Activated naive CD4-positive, alpha-beta T cell treated with anti-CD3 and anti-CD28 coated beads for 36 hours (primary cell): ENCODE results near the gene UGT1A1. TPM values are rescaled to one million over a fixed set of nuclear protein-coding genes. Genes with fewer than 3 reads are reported as not detected.

Experiments
- CTCF ChIA-PET: fragments of 350-600 bp; sonication (Branson Sonifier 250); formaldehyde crosslinking; loops from one replicate; lab custom pipeline; 2021; ENCODE audit warnings: antibody characterized with exemption; lab: Charles Lee
- DNase-seq: peaks from one replicate; pipeline ENCODE4 v3.0.0-alpha.2; 2020
- H3K27ac Mint-ChIP-seq: one replicate; pipeline ENCODE4 v1.8.0; 2021; ENCODE audit warnings: mild to moderate bottlenecking, mixed read lengths
- H3K27me3 Mint-ChIP-seq: one replicate; pipeline ENCODE4 v1.8.0; 2021; ENCODE audit warnings: low read depth, mixed read lengths
- H3K36me3 Mint-ChIP-seq: one replicate; pipeline ENCODE4 v1.8.0; 2021; ENCODE audit warnings: low read depth, mixed read lengths
- H3K4me1 Mint-ChIP-seq: one replicate; pipeline ENCODE4 v1.8.0; 2021; ENCODE audit warnings: low read depth, mixed read lengths
- H3K4me3 Mint-ChIP-seq: one replicate; pipeline ENCODE4 v1.8.0; 2021; ENCODE audit warnings: mild to moderate bottlenecking, moderate library complexity, mixed read lengths
- H3K9me3 Mint-ChIP-seq: one replicate; pipeline ENCODE4 v1.8.0; 2021; ENCODE audit warnings: mixed read lengths
- intact Hi-C: fragments of 100-400 bp; cut with micrococcal nuclease; formaldehyde crosslinking; loops from one replicate; pipeline ENCODE4 v1.15.1; 2023
- total RNA-seq, 2 experiments: library from RNA; stranded (reverse); gene quantifications; one replicate each; pipeline ENCODE4 v1.2.3, GENCODE V29; 2021

The UGT1A1 gene
- total RNA-seq, 2 experiments from 2014 or later, result not detected

- intact Hi-C loops, result no loop called here
- CTCF ChIA-PET, result interaction anchor here (0.6 kb wide), 1 partner anchor 457 kb away, joined by 3 read pairs; no protein-coding TSS in a partner anchor
- Mint-ChIP-seq H3K9me3 (no peaks in the 10 kb centered on the region), H3K4me1 (no peaks in the 10 kb centered on the region), H3K4me3 (no peak overlapping the region), H3K27me3 (peaks cover 11% of the 10 kb centered on the region), H3K27ac (no peak overlapping the region), H3K36me3 (no peaks in the 10 kb centered on the region)
- no peak for DNase-seq
Measured at GRCh38 chr2:233766416-233766815, 6.3 kb downstream of the UGT1A1 start.

DNA sequence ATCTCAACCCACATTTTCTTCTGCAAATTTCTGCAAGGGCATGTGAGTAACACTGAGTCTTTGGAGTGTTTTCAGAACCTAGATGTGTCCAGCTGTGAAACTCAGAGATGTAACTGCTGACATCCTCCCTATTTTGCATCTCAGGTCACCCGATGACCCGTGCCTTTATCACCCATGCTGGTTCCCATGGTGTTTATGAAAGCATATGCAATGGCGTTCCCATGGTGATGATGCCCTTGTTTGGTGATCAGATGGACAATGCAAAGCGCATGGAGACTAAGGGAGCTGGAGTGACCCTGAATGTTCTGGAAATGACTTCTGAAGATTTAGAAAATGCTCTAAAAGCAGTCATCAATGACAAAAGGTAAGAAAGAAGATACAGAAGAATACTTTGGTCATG is 8.0 kb downstream of the UGT1A1 start:
- H3K36me3 Mint-ChIP-seq, result no peaks in the 10 kb centered on the region
- no peak for DNase-seq
- intact Hi-C loops, result no loop called here
- CTCF ChIA-PET, result no interaction called here
- H3K9me3 Mint-ChIP-seq, result no peaks in the 10 kb centered on the region
- H3K27ac Mint-ChIP-seq, result no peak overlapping the region
- no peak overlapping the region for H3K4me3 Mint-ChIP-seq
- peaks cover 11% of the 10 kb centered on the region for H3K27me3 Mint-ChIP-seq
- no peaks in the 10 kb centered on the region for H3K4me1 Mint-ChIP-seq

DNA sequence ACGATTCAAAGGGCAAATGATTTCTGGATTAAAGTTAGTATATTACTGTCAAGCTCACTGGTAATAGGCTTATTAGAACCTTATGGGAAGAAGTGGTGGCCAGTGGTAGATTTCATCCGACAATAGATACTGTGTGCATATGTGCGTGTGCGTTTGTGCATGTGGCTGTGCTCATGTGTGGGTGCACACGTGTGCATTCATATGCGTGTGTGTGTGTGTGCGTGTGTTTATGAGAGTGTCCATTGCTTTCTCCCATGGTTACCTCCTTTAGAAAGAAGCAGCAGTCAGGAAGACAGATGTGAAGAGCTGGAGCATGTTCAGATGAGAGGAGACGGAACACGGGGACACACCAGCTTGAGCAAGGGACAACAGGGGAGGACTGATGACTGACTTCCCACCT is 9.2 kb downstream of the UGT1A1 start:
- no peaks in the 10 kb centered on the region for H3K4me1 Mint-ChIP-seq
- CTCF ChIA-PET, result no interaction called here
- no peak overlapping the region for H3K27ac Mint-ChIP-seq
- H3K36me3 Mint-ChIP-seq, result no peaks in the 10 kb centered on the region
- intact Hi-C loops, result no loop called here
- H3K27me3 Mint-ChIP-seq, result peaks cover 11% of the 10 kb centered on the region
- DNase-seq, result no peak
- H3K9me3 Mint-ChIP-seq, result no peaks in the 10 kb centered on the region
- no peak overlapping the region for H3K4me3 Mint-ChIP-seq

DNA sequence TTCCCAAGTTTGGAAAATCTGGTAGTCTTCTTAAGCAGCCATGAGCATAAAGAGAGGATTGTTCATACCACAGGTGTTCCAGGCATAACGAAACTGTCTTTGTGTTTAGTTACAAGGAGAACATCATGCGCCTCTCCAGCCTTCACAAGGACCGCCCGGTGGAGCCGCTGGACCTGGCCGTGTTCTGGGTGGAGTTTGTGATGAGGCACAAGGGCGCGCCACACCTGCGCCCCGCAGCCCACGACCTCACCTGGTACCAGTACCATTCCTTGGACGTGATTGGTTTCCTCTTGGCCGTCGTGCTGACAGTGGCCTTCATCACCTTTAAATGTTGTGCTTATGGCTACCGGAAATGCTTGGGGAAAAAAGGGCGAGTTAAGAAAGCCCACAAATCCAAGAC is 12.1 kb downstream of the UGT1A1 start:
- Mint-ChIP-seq H3K4me3 (no peak overlapping the region), H3K27ac (no peak overlapping the region), H3K9me3 (peaks cover 7% of the 10 kb centered on the region), H3K27me3 (peaks cover 10% of the 10 kb centered on the region), H3K4me1 (no peaks in the 10 kb centered on the region), H3K36me3 (no peaks in the 10 kb centered on the region)
- DNase-seq, result no peak
- CTCF ChIA-PET, result no interaction called here
- intact Hi-C loops, result no loop called here

- Mint-ChIP-seq H3K9me3 (peaks cover 9% of the 10 kb centered on the region), H3K27ac (no peak overlapping the region), H3K36me3 (no peaks in the 10 kb centered on the region), H3K4me1 (no peaks in the 10 kb centered on the region), H3K27me3 (peaks cover 7% of the 10 kb centered on the region), H3K4me3 (no peak overlapping the region)
- no peak for DNase-seq
- CTCF ChIA-PET, result no interaction called here
- intact Hi-C loops, result no loop called here
Measured at GRCh38 chr2:233772583-233772982, 12.5 kb downstream of the UGT1A1 start.

GRCh38 chr2:233773854-233774253 is 13.8 kb downstream of the UGT1A1 start:
- intact Hi-C loops, result no loop called here
- no peak for DNase-seq
- Mint-ChIP-seq H3K36me3 (no peaks in the 10 kb centered on the region), H3K4me1 (no peaks in the 10 kb centered on the region), H3K4me3 (no peak overlapping the region), H3K27ac (no peak overlapping the region), H3K9me3 (peaks cover 9% of the 10 kb centered on the region), H3K27me3 (peaks cover 5% of the 10 kb centered on the region)
- CTCF ChIA-PET, result interaction anchor here (0.6 kb wide), 1 partner anchor 1520 kb away, joined by 4 read pairs; no protein-coding TSS in a partner anchor

DNA sequence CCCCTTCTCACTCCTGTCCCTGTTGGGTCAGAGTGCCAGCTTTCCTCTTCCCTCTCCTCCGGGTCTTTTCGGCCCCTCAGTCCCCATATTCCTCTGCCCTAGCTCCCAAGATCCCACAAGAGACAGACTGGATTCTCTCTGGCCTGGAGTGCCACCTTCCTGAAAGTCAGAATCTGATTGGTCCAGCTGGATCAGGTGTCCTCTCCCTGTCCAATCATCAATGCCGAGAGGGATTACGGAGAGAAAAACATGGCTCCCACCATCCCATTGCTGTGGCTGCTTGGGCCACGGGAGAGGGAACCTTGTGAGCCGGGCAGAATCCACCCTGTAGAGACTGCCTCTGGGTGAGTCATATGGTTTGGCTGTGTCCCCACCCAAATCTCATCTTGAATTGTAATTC is 15.3 kb downstream of the UGT1A1 start:
- DNase-seq, result no peak
- no peaks in the 10 kb centered on the region for H3K4me1 Mint-ChIP-seq
- peaks cover 3% of the 10 kb centered on the region for H3K27me3 Mint-ChIP-seq
- no peak overlapping the region for H3K4me3 Mint-ChIP-seq
- H3K9me3 Mint-ChIP-seq, result peaks cover 9% of the 10 kb centered on the region
- no peak overlapping the region for H3K27ac Mint-ChIP-seq
- intact Hi-C loops, result no loop called here
- no peaks in the 10 kb centered on the region for H3K36me3 Mint-ChIP-seq
- CTCF ChIA-PET, result no interaction called here

DNA sequence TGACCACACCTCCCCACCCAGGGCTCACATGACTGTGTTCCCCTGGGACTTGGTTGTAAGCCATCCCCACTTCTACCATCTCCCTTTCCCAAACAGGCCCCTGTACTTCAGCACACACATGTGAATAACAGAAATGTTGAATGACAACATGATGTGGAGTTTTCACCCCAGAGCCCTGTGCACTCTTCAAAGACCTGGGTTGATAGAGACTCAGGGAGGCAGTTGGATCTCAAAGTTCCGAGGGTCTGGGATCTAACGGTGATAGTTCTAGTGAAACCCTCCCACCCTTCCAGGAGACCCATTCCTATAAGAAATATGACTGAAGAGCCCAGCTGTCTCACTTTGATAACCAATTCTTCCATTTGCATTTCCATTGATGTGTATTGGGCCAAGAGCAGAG is 18.0 kb downstream of the UGT1A1 start, which contains the start of gene MROH2A:
Gene MROH2A (plus strand): TSS at position 301 of the 400 bp plus-strand sequence. CDS start 1,029 bp downstream, outside the sequence.
- CTCF ChIA-PET, result no interaction called here

DNA sequence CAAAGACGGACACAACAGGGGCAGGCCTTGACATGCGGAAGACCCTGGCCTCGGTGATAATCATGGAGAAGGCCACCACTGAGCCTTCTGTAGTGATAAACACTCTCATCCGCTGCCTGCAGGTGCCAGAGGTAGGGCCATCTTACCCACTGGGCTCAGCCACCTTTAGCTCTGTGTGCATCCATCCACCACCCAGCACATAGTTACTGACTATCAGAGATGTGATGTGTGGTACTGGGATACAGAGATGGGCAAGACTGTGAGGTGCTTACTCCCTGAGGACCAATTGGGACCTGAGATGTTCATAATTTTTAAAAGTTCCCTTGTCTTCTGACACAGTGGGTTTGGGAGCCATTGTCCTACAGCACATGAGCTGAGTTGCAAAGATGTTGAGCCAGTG is 19.7 kb downstream of the UGT1A1 start:
- peaks cover 7% of the 10 kb centered on the region for H3K27me3 Mint-ChIP-seq

More for the DNA sequence above, 18.0 kb downstream of the UGT1A1 start, which contains the start of gene MROH2A:
- DNase-seq, result no peak
- H3K9me3 Mint-ChIP-seq, result peaks cover 9% of the 10 kb centered on the region
- peaks cover 7% of the 10 kb centered on the region for H3K27me3 Mint-ChIP-seq
- intact Hi-C loops, result no loop called here
- H3K4me3 Mint-ChIP-seq, result no peak within 1 kb of the TSS
- no peaks in the 10 kb centered on the region for H3K4me1 Mint-ChIP-seq
- H3K36me3 Mint-ChIP-seq, result no peaks in the 10 kb centered on the region
- no peak within 1 kb of the TSS for H3K27ac Mint-ChIP-seq

GRCh38 chr2:233780771-233781170 is 20.7 kb downstream of the UGT1A1 start:
- Mint-ChIP-seq H3K36me3 (no peaks in the 10 kb centered on the region), H3K9me3 (peaks cover 9% of the 10 kb centered on the region), H3K4me1 (no peaks in the 10 kb centered on the region), H3K27ac (no peak overlapping the region), H3K27me3 (peaks cover 6% of the 10 kb centered on the region), H3K4me3 (no peak overlapping the region)
- no peak for DNase-seq
- CTCF ChIA-PET, result no interaction called here
- intact Hi-C loops, result no loop called here

More for the DNA sequence above, 19.7 kb downstream of the UGT1A1 start:
- no peak overlapping the region for H3K27ac Mint-ChIP-seq
- CTCF ChIA-PET, result no interaction called here
- H3K4me1 Mint-ChIP-seq, result no peaks in the 10 kb centered on the region
- intact Hi-C loops, result no loop called here
- DNase-seq, result no peak
- H3K9me3 Mint-ChIP-seq, result peaks cover 9% of the 10 kb centered on the region
- no peak overlapping the region for H3K4me3 Mint-ChIP-seq
- no peaks in the 10 kb centered on the region for H3K36me3 Mint-ChIP-seq

DNA sequence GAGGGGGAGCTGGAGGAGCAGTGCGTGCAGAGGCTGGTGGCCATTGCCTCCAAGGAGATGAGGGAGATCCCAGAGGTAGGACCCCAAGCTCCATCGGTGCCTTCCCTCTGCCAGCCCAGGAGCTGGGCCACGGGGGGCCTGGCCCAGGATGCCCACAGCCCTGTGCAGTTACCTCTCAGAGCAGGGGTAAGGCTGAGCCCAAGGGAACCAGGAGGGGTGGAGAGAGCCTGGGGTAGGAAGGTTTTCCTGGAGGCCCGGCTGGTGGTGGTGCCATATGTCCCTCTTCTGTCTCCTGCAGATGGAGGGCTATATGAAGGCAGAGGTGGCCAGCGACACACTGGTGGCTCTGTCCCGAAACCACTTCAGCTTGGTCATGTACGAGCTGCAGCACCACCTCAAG is 29.5 kb downstream of the UGT1A1 start:
- H3K9me3 Mint-ChIP-seq, result peaks cover 7% of the 10 kb centered on the region
- intact Hi-C loops, result no loop called here
- H3K4me1 Mint-ChIP-seq, result no peaks in the 10 kb centered on the region
- H3K27me3 Mint-ChIP-seq, result peaks cover 6% of the 10 kb centered on the region
- H3K4me3 Mint-ChIP-seq, result no peak overlapping the region
- CTCF ChIA-PET, result no interaction called here
- H3K27ac Mint-ChIP-seq, result no peak overlapping the region
- H3K36me3 Mint-ChIP-seq, result no peaks in the 10 kb centered on the region
- DNase-seq, result no peak

GRCh38 chr2:233791151-233791882 is 31.2 kb downstream of the UGT1A1 start:
- intact Hi-C loops, result no loop called here
- H3K4me3 Mint-ChIP-seq, result no peak overlapping the region
- CTCF ChIA-PET, result interaction anchor here (1.3 kb wide), 1 partner anchor 80 kb away, joined by 3 read pairs; no protein-coding TSS in a partner anchor
- H3K27me3 Mint-ChIP-seq, result no peaks in the 10 kb centered on the region
- H3K4me1 Mint-ChIP-seq, result no peaks in the 10 kb centered on the region
- H3K27ac Mint-ChIP-seq, result no peak overlapping the region
- no peaks in the 10 kb centered on the region for H3K36me3 Mint-ChIP-seq
- DNase-seq, result no peak
- peaks cover 1% of the 10 kb centered on the region for H3K9me3 Mint-ChIP-seq

DNA sequence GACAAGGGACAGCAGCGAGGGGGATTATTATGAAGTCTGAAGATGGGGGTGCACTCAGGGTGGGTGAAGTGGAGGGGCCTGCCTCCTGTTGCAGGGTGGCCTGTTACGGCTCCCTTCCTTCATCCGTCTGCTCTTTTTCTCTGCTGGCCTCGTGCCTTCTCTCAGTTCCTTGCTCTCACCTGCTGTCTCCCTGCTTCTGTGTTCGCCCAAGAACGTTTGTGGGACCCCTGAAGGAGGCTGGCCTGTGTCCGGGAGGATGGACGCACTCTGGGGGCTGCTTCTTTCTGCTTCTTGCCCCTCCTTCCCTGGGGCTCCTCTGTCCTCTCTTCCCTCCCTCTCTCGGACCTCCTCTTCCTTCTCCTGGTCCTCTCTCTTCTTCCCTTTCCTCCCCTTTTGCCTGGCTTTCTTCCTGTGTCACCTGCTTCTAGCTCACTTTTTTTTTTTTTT is 31.8 kb downstream of the UGT1A1 start:
- no peak overlapping the region for H3K4me3 Mint-ChIP-seq
- H3K27ac Mint-ChIP-seq, result no peak overlapping the region
- DNase-seq, result no peak
- intact Hi-C loops, result no loop called here
- H3K4me1 Mint-ChIP-seq, result no peaks in the 10 kb centered on the region
- CTCF ChIA-PET, result no interaction called here
- no peaks in the 10 kb centered on the region for H3K36me3 Mint-ChIP-seq
- H3K27me3 Mint-ChIP-seq, result no peaks in the 10 kb centered on the region
- no peaks in the 10 kb centered on the region for H3K9me3 Mint-ChIP-seq
